Psoas muscle (tissue), 8 donors: ENCODE results near the gene TNNC1. TPM values are rescaled to one million over a fixed set of nuclear protein-coding genes. Genes with fewer than 3 reads are reported as not detected.

ENCODE experiments used
- ATAC-seq, 4 donors: fragments of 200-7000 bp; cut with Tn5 transposase; one replicate each; pipeline ENCODE4 v1.9.1; 2020; ENCODE audit warnings: moderate library complexity in 3 of 4, mild to moderate bottlenecking in 2 of 4
- DNase-seq, 2 donors: peaks; one replicate each; pipeline ENCODE4 v3.0.0-alpha.2; 2020
- H3K27ac ChIP-seq: fragments of 200-600 bp; one replicate; pipeline ENCODE4 v1.8.0; 2022
- H3K27me3 ChIP-seq, 3 donors: fragments of 200-600 bp in 1 of 3; one replicate each; pipeline versions ENCODE4 v1.6.1 to v1.8.0; 2013 to 2022; ENCODE audit warnings: low read length in 2 of 3, mild to moderate bottlenecking in 2 of 3, moderate library complexity in 1 of 3; ENCODE audit not compliant: insufficient read depth in 3 of 3
- H3K36me3 ChIP-seq, 2 donors: fragments of 200-600 bp in 1 of 2; one replicate each; pipeline versions ENCODE4 v1.6.1 to v1.8.0; 2013 to 2022; ENCODE audit warnings: low read depth in 1 of 2, mild to moderate bottlenecking in 1 of 2, moderate library complexity in 1 of 2; ENCODE audit not compliant: insufficient read depth in 1 of 2
- H3K4me1 ChIP-seq: fragments of 200-600 bp; one replicate; pipeline ENCODE4 v1.8.0; 2022
- H3K4me3 ChIP-seq: fragments of 200-600 bp; one replicate; pipeline ENCODE4 v1.8.0; 2022; ENCODE audit warnings: mild to moderate bottlenecking
- H3K9me3 ChIP-seq: fragments of 200-600 bp; one replicate; pipeline ENCODE4 v1.8.0; 2022
- CTCF ChIP-seq: fragments of 200-600 bp; IDR thresholded peaks from one replicate; pipeline ENCODE4 v1.8.0; 2022; ENCODE audit warnings: antibody characterized with exemption
- WGBS, 3 donors: extraction: QIAGEN DNeasy Blood & Tissue Kit; methylation state at CpG; one replicate each; pipeline versions ENCODE4 v1.1.6 to v1.1.7; 2013; 5-methylcytosine and 5-hydroxymethylcytosine counted together
- intact Hi-C, 2 donors: fragments of 100-400 bp; cut with DNase I; formaldehyde crosslinking; loops; one replicate each; pipeline versions ENCODE4 v1.11.0 to v1.14.2; 2022
- polyA plus RNA-seq, 3 donors: library from polyadenylated mRNA; stranded (reverse); fragments of 200-250 nt; gene quantifications; one replicate each; pipeline ENCODE4 v1.2.3, GENCODE V29; 2013
- total RNA-seq, 4 donors: library from RNA; stranded (reverse); fragmentation: NEBNext Ultra II Directional in 2 of 4; extraction: Animal tissue kit (Norgen Biotek cat#: 25700) in 2 of 4; gene quantifications; one replicate each; pipeline versions ENCODE4 v1.2.1 to v1.2.4, GENCODE V29; 2021 to 2023
- donor health status: healthy with polysubstance abuse.
- donor health status: DM: no; HTN: no; CAD: no; lungs with moderate emphysema.
- donor health status: Bipolar disorder and iron deficiency.
- donor health status: healthy.
- donor health status: DM: yes; HTN: yes; CAD: no.
- donor health status: DM: no; HTN: no; CAD: no.
- donor health status: DM: no; HTN: no; CAD: no.
- donor health status: DM: yes; HTN: yes; CAD: no.

The TNNC1 gene
- total and polyA plus RNA-seq, 7 donors: 4,153 to 7,172 (median 6,385) TPM

GRCh38 chr3:52432691-52433141, 21.1 kb downstream of the TNNC1 start:
- Histone ChIP-seq H3K36me3 (no peaks in the 10 kb centered on the region), H3K4me1 (peaks cover 15% of the 10 kb centered on the region)
- ATAC-seq: no peak

GRCh38 chr3:52432225-52432624, 21.6 kb downstream of the TNNC1 start:
- no peaks in the 10 kb centered on the region for H3K27me3 ChIP-seq
- no peaks in the 10 kb centered on the region for H3K9me3 ChIP-seq
- H3K4me1 ChIP-seq: peaks cover 15% of the 10 kb centered on the region
- H3K27ac ChIP-seq: peak overlapping the region; percentile 16
- no peak for DNase-seq
- TF ChIP-seq CTCF: no peak
- no peak for ATAC-seq
- no peaks in the 10 kb centered on the region for H3K36me3 ChIP-seq
- intact Hi-C loops: no loop called here
- no peak overlapping the region for H3K4me3 ChIP-seq
- WGBS, 3 donors: 74 to 79% (median 76%) methylated on average over 6 of the region's 6 CpGs

More at GRCh38 chr3:52432691-52433141, 21.1 kb downstream of the TNNC1 start:
- no peak for DNase-seq
- Histone ChIP-seq H3K27me3 (no peaks in the 10 kb centered on the region), H3K9me3 (no peaks in the 10 kb centered on the region), H3K27ac (peak overlapping the region; percentile 16), H3K4me3 (no peak overlapping the region)
- no peak for TF ChIP-seq CTCF
- WGBS, 3 donors: 38 to 54% (median 43%) methylated on average over 4 of the region's 4 CpGs
- intact Hi-C loops: no loop called here

GRCh38 chr3:52431459-52432223, 22.2 kb downstream of the TNNC1 start:
- H3K27me3 ChIP-seq: no peaks in the 10 kb centered on the region
- H3K4me1 ChIP-seq: peaks cover 15% of the 10 kb centered on the region
- H3K9me3 ChIP-seq: no peaks in the 10 kb centered on the region
- no peak for ATAC-seq
- TF ChIP-seq CTCF: no peak
- no peak overlapping the region for H3K4me3 ChIP-seq
- H3K36me3 ChIP-seq: no peaks in the 10 kb centered on the region
- DNase-seq: no peak
- 62 to 68% (median 63%) methylated on average over 10 of the region's 10 CpGs for WGBS, 3 donors
- peak overlapping the region; percentile 16 for H3K27ac ChIP-seq
- intact Hi-C loops: no loop called here

- WGBS, 3 donors: 75 to 86% (median 79%) methylated on average over 9 of the region's 9 CpGs
- H3K27ac ChIP-seq: peak overlapping the region; percentile 61
- no peaks in the 10 kb centered on the region for H3K9me3 ChIP-seq
- no peak for TF ChIP-seq CTCF
- no peaks in the 10 kb centered on the region for H3K27me3 ChIP-seq
- H3K4me1 ChIP-seq: peaks cover 15% of the 10 kb centered on the region
- intact Hi-C loops: no loop called here
- no peak for ATAC-seq
- no peak overlapping the region for H3K4me3 ChIP-seq
- no peaks in the 10 kb centered on the region for H3K36me3 ChIP-seq
- DNase-seq: no peak
These were observed 23.4 kb downstream of the TNNC1 start for GRCh38 chr3:52430416-52430810.
